Panc1 (cell line): ENCODE data around the gene C1QTNF1. TPM values are rescaled to one million over a fixed set of nuclear protein-coding genes. Genes with fewer than 3 reads are reported as not detected.

Experiments
- ATAC-seq: fragments of 200-7000 bp; cut with Tn5 transposase; 2 replicates; pipeline ENCODE4 v1.9.1; 2020; ENCODE audit warnings: mild to moderate bottlenecking, moderate library complexity
- BruUV-seq: library from RNA; stranded (reverse); fragments of 400-500 nt; replicated peaks from 2 replicates; lab custom pipeline; 2021; lab: Mats Ljungman, UMichigan
- CTCF ChIA-PET: fragments of 300-600 bp; sonication (Branson Sonifier 250); formaldehyde crosslinking; loops from one replicate; lab custom pipeline; 2022; ENCODE audit warnings: antibody characterized with exemption; lab: Charles Lee
- POLR2A ChIA-PET: fragments of 300-600 bp; sonication (Branson Sonifier 250); formaldehyde crosslinking; loops from one replicate; lab custom pipeline; 2022; ENCODE audit warnings: antibody characterized with exemption; lab: Charles Lee
- DNase-seq: peaks from one replicate; pipeline ENCODE4 v3.0.0-alpha.2; 2010; ENCODE audit warnings: low read depth, low spot score
- H3K27ac ChIP-seq: 2 replicates; pipeline ENCODE4 v1.5.1; 2011; ENCODE audit warnings: mild to moderate bottlenecking, low read length, inconsistent platforms
- H3K27me3 ChIP-seq: fragments of 200-500 bp; sonication (Bioruptor generic); 2 replicates; pipeline ENCODE4 v1.6.0; 2014; ENCODE audit warnings: low read length, inconsistent platforms; ENCODE audit not compliant: control insufficient read depth, insufficient read depth
- H3K36me3 ChIP-seq: fragments of 200-500 bp; sonication (Bioruptor generic); 2 replicates; pipeline ENCODE4 v1.5.1; 2014; ENCODE audit warnings: inconsistent platforms, mild to moderate bottlenecking, low read length, moderate library complexity; ENCODE audit not compliant: control insufficient read depth, insufficient read depth
- H3K4me1 ChIP-seq: 2 replicates; pipeline ENCODE4 v1.5.1; 2011; ENCODE audit warnings: inconsistent platforms, mild to moderate bottlenecking, low read length, moderate library complexity; ENCODE audit not compliant: control insufficient read depth, insufficient read depth
- H3K4me3 ChIP-seq, 2 experiments: 2 replicates each; pipeline ENCODE4 v1.5.1; 2011 to 2012; ENCODE audit warnings: low read depth in 2 of 2, low read length in 2 of 2, mild to moderate bottlenecking in 2 of 2, inconsistent platforms in 1 of 2, moderate library complexity in 1 of 2
- H3K9me3 ChIP-seq: fragments of 200-500 bp; sonication (Bioruptor generic); 2 replicates; pipeline ENCODE4 v1.5.1; 2014; ENCODE audit warnings: low read depth, mild to moderate bottlenecking, inconsistent platforms, low read length, moderate library complexity; ENCODE audit not compliant: control insufficient read depth, insufficient read depth
- CTCF ChIP-seq: fragments of 450-650 bp; IDR thresholded peaks from 2 replicates; pipeline ENCODE4 v1.5.1; 2017; ENCODE audit warnings: mild to moderate bottlenecking
- POLR2AphosphoS5 ChIP-seq: IDR thresholded peaks from 2 replicates; pipeline ENCODE4 v1.6.1; 2012; ENCODE audit warnings: mild to moderate bottlenecking, low read depth, low read length, moderate library complexity
- REST ChIP-seq, 2 experiments: IDR thresholded peaks; 2 replicates each; pipeline ENCODE4 v1.6.1; 2011 to 2012; ENCODE audit warnings: low read depth in 2 of 2, control low read depth in 1 of 2, low read length in 1 of 2, mild to moderate bottlenecking in 1 of 2, moderate library complexity in 1 of 2; ENCODE audit not compliant: insufficient read depth in 1 of 2
- SIN3A ChIP-seq: IDR thresholded peaks from 2 replicates; pipeline ENCODE4 v1.6.1; 2012; ENCODE audit warnings: low read depth, mild to moderate bottlenecking, low read length, moderate library complexity, borderline replicate concordance; ENCODE audit not compliant: insufficient read depth
- TCF7L2 ChIP-seq: IDR thresholded peaks from 2 replicates; pipeline ENCODE4 v1.6.1; 2011; ENCODE audit warnings: mild to moderate bottlenecking, low read depth, low read length, inconsistent platforms
- in situ Hi-C: cut with HindIII; loops from 2 replicates; pipeline ENCODE4 v1.10.0; 2016; ENCODE audit warnings: low sequenced_read_pairs, low pct_unique_long_range_greater_than_20kb
- intact Hi-C: fragments of 100-400 bp; cut with micrococcal nuclease; formaldehyde crosslinking; loops from one replicate; pipeline ENCODE4 v1.10.0; 2022; ENCODE audit not compliant: unreplicated experiment
- total RNA-seq: library from RNA; stranded (reverse); gene quantifications from one replicate; pipeline ENCODE4 v1.2.1, GENCODE V29; 2021; ENCODE audit not compliant: unreplicated experiment

The C1QTNF1 gene
- total RNA-seq, 1 experiment from 2014 or later, result 1.5 TPM

- intact Hi-C loops, result no loop called here
- CTCF ChIA-PET, result no interaction called here
- POLR2A ChIA-PET, result no interaction called here
- no peaks in the 10 kb centered on the region for H3K9me3 ChIP-seq
- no peak overlapping the region for H3K27ac ChIP-seq
- DNase-seq, result no peak
- no peaks in the 10 kb centered on the region for H3K36me3 ChIP-seq
- no peaks in the 10 kb centered on the region for H3K4me1 ChIP-seq
- ATAC-seq, result no peak
- no peak overlapping the region for H3K4me3 ChIP-seq
- TF ChIP-seq TCF7L2 (no peak), REST (IDR thresholded peaks at IDR 0.05; ENCODE audit: insufficient read depth in 1 of 2, low read depth in 2 of 2, low read length in 1 of 2) (no peak), SIN3A (no peak), POLR2AphosphoS5 (no peak), CTCF (no peak)
- no peaks in the 10 kb centered on the region for H3K27me3 ChIP-seq
- no TSS peak for BruUV-seq
- in situ Hi-C loops, result no loop called here
Measured at GRCh38 chr17:79053251-79053925, 29.4 kb downstream of the C1QTNF1 start.

GRCh38 chr17:79054200-79054960 is 30.4 kb downstream of the C1QTNF1 start:
- in situ Hi-C loops (no loop called here), intact Hi-C loops (no loop called here)
- BruUV-seq, result no TSS peak
- Histone ChIP-seq H3K27ac (no peak overlapping the region), H3K9me3 (no peaks in the 10 kb centered on the region), H3K36me3 (no peaks in the 10 kb centered on the region), H3K27me3 (no peaks in the 10 kb centered on the region), H3K4me3 (no peak overlapping the region), H3K4me1 (no peaks in the 10 kb centered on the region)
- ATAC-seq, result no peak
- no peak for TF ChIP-seq REST (IDR thresholded peaks at IDR 0.05; ENCODE audit: insufficient read depth in 1 of 2, low read depth in 2 of 2, low read length in 1 of 2)
- no peak for TF ChIP-seq POLR2AphosphoS5
- no peak for TF ChIP-seq TCF7L2
- no peak for TF ChIP-seq SIN3A
- no peak for TF ChIP-seq CTCF
- CTCF ChIA-PET, result interaction anchor here (0.7 kb wide), 1 partner anchor 31 kb away, joined by 4 read pairs; no protein-coding TSS in a partner anchor
- no peak for DNase-seq
- POLR2A ChIA-PET, result interaction anchor here (0.7 kb wide), 2 partner anchors 9 to 151 kb away, joined by 6 to 7 read pairs; no protein-coding TSS in a partner anchor
